ENCODE measurements around the gene NCKAP5. TPM values are rescaled to one million over a fixed set of nuclear protein-coding genes. Genes with fewer than 3 reads are reported as not detected.

Gene NCKAP5
- total RNA-seq, 1 experiment from 2014 or later, result 3.2 TPM

DNA sequence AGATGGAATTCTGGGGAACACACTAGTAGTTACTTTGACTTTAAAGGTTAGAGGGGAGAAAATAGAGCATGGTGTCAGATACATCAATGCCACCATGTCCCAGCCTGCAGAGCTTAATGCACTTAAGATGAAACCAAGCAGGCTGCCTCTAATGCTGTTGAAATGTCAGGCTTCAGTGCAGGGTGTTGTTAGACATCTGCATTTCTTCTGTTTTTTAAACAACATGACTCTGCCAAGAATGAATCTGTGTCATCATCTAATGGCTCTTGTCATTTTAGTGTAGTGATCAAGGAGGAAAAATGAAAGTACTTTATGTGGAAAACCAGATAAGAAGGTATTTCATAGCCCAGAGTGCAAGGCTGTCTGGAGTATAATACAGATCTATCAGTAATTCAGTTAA lies 928.1 kb downstream of the NCKAP5 start:
- Histone ChIP-seq H3K4me3 (ENCODE audit: low read length) (no peak overlapping the region), H4K20me1 (ENCODE audit: low read length) (no peaks in the 10 kb centered on the region; the same call in 1 of the 2 replicates), H2AFZ (ENCODE audit: low read length) (no peak overlapping the region), H3K9ac (ENCODE audit: low read length) (no peak overlapping the region), H3K9me3 (ENCODE audit: low read length) (no peaks in the 10 kb centered on the region), H3F3A (ENCODE audit: low read length, unreplicated experiment) (no peaks in the 10 kb centered on the region), H3K4me1 (ENCODE audit: insufficient read depth, low read length) (no peaks in the 10 kb centered on the region), H3K36me3 (ENCODE audit: low read depth, low read length) (no peaks in the 10 kb centered on the region), H3K27ac (ENCODE audit: low read length) (no peak overlapping the region), H3K79me2 (ENCODE audit: low read length) (0 out of 2 replicates have a peak, but pooled peaks cover 2% of the 10 kb centered on the region), H3K4me2 (ENCODE audit: low read length) (no peak overlapping the region), H3K27me3 (ENCODE audit: low read length) (no peaks in the 10 kb centered on the region), H3K9me2 (replicated peaks; ENCODE audit: low read length) (no peaks in the 10 kb centered on the region)
- TF ChIP-seq, protein P1, sequence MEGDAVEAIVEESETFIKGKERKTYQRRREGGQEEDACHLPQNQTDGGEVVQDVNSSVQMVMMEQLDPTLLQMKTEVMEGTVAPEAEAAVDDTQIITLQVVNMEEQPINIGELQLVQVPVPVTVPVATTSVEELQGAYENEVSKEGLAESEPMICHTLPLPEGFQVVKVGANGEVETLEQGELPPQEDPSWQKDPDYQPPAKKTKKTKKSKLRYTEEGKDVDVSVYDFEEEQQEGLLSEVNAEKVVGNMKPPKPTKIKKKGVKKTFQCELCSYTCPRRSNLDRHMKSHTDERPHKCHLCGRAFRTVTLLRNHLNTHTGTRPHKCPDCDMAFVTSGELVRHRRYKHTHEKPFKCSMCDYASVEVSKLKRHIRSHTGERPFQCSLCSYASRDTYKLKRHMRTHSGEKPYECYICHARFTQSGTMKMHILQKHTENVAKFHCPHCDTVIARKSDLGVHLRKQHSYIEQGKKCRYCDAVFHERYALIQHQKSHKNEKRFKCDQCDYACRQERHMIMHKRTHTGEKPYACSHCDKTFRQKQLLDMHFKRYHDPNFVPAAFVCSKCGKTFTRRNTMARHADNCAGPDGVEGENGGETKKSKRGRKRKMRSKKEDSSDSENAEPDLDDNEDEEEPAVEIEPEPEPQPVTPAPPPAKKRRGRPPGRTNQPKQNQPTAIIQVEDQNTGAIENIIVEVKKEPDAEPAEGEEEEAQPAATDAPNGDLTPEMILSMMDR (conservative IDR thresholded peaks at IDR 0.05; ENCODE audit: low read depth, low read length), result no peak
- TF ChIP-seq EZH2phosphoT487 (IDR thresholded peaks at IDR 0.05; ENCODE audit: borderline replicate concordance, low read length) (no peak), EZH2 (IDR thresholded peaks at IDR 0.05; ENCODE audit: low read length, unreplicated experiment) (no peak)
- CTCF ChIA-PET, result no interaction called here
- POLR2A ChIA-PET (ENCODE audit: unreplicated experiment), result no interaction called here
- intact Hi-C loops (cut with micrococcal nuclease), result no loop called here
- BruUV-seq (replicated peaks), result no TSS peak
- no peak for ATAC-seq
- no peak for DNase-seq

DNA sequence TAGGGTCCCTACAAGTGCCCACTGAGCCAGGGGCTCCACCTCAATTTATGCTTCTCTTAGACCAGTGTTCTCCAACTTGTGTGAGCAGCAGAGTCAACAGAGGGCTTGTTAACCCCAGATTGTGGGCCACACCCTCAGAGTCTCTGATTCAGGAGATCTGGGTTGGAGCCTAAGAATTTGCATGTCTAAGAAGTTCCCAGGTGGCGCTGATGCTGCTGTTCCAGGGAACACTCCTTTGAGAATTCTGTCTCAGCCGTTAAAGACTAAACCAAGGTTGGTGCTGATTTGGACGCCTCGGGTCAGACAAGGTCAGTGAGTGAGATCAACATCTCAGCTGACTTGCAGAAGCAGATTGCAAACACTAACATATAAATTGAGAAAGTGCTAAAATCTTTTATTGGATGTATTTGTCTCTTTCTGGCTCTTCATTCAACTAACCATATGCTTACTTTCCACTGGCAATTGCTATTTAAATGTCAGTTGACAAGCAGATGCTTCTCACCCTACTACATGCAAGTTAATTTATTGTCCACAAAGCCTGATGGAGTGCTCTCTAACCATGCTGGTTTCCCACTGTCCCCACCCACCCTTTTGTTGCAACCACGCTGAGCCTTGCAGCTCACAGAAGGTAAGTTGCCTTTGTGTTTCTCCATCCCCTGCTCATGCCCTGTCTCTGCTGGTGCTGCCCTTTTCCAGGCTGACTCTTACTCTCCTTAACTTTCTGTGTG lies 929.8 kb downstream of the NCKAP5 start:
- H2AFZ ChIP-seq (ENCODE audit: low read length), result no peak overlapping the region
- no peaks in the 10 kb centered on the region for H3F3A ChIP-seq (ENCODE audit: low read length, unreplicated experiment)
- peaks cover 6% of the 10 kb centered on the region; the same call in 1 of the 2 replicates for H3K79me2 ChIP-seq (ENCODE audit: low read length)
- H3K36me3 ChIP-seq (ENCODE audit: low read depth, low read length), result no peaks in the 10 kb centered on the region
- no peaks in the 10 kb centered on the region; the same call in 1 of the 2 replicates for H4K20me1 ChIP-seq (ENCODE audit: low read length)
- POLR2A ChIA-PET (ENCODE audit: unreplicated experiment), result no interaction called here
- H3K9me2 ChIP-seq (replicated peaks; ENCODE audit: low read length), result no peaks in the 10 kb centered on the region
- H3K9ac ChIP-seq (ENCODE audit: low read length), result no peak overlapping the region
- intact Hi-C loops (cut with micrococcal nuclease), result no loop called here
- CTCF ChIA-PET, result no interaction called here
- DNase-seq (no peak), ATAC-seq (no peak)
- H3K4me1 ChIP-seq (ENCODE audit: insufficient read depth, low read length), result no peaks in the 10 kb centered on the region
- H3K9me3 ChIP-seq (ENCODE audit: low read length), result no peaks in the 10 kb centered on the region
- H3K27ac ChIP-seq (ENCODE audit: low read length), result no peak overlapping the region
- no peaks in the 10 kb centered on the region for H3K27me3 ChIP-seq (ENCODE audit: low read length)
- no peak overlapping the region for H3K4me2 ChIP-seq (ENCODE audit: low read length)
- TF ChIP-seq, protein P1 (conservative IDR thresholded peaks at IDR 0.05; ENCODE audit: low read depth, low read length), result no peak
- no peak for TF ChIP-seq EZH2phosphoT487 (IDR thresholded peaks at IDR 0.05; ENCODE audit: borderline replicate concordance, low read length)
- no peak for TF ChIP-seq EZH2 (IDR thresholded peaks at IDR 0.05; ENCODE audit: low read length, unreplicated experiment)
- no peak overlapping the region for H3K4me3 ChIP-seq (ENCODE audit: low read length)
- no TSS peak for BruUV-seq (replicated peaks)

DNA sequence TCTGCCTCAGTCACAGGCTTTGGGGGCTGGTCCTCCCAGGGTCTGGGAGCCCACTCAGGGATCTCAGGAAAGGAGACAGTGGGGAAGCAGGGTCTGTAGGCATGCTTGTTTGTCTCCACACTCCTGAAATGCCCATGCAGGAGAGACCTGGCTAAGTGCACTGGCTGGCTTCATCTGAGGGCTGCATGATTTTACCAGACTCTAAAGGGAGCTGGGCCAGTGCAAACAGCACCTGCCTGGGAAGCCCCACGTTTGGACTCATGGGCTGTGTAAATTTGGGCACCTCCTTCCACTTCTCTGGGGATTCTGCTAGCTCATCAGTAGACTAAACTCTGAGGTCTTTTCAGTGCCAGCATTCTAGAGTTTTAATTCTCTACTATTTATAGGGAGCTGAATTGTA lies 931.9 kb downstream of the NCKAP5 start:
- no peak overlapping the region for H3K27ac ChIP-seq (ENCODE audit: low read length)
- H3K9ac ChIP-seq (ENCODE audit: low read length), result no peak overlapping the region
- no peaks in the 10 kb centered on the region for H3F3A ChIP-seq (ENCODE audit: low read length, unreplicated experiment)
- no peak overlapping the region for H3K4me2 ChIP-seq (ENCODE audit: low read length)
- H3K36me3 ChIP-seq (ENCODE audit: low read depth, low read length), result no peaks in the 10 kb centered on the region
- H3K27me3 ChIP-seq (ENCODE audit: low read length), result no peaks in the 10 kb centered on the region
- intact Hi-C loops (cut with micrococcal nuclease), result no loop called here
- ChIA-PET CTCF (no interaction called here), POLR2A (ENCODE audit: unreplicated experiment) (no interaction called here)
- TF ChIP-seq EZH2phosphoT487 (IDR thresholded peaks at IDR 0.05; ENCODE audit: borderline replicate concordance, low read length) (no peak), EZH2 (IDR thresholded peaks at IDR 0.05; ENCODE audit: low read length, unreplicated experiment) (no peak)
- TF ChIP-seq, protein P1 (conservative IDR thresholded peaks at IDR 0.05; ENCODE audit: low read depth, low read length), result no peak
- ATAC-seq (no peak), DNase-seq (no peak)
- H4K20me1 ChIP-seq (ENCODE audit: low read length), result no peaks in the 10 kb centered on the region
- H3K9me3 ChIP-seq (ENCODE audit: low read length), result no peaks in the 10 kb centered on the region
- H3K79me2 ChIP-seq (ENCODE audit: low read length), result peaks cover 19% of the 10 kb centered on the region; the same call in 1 of the 2 replicates
- BruUV-seq (replicated peaks), result no TSS peak
- H2AFZ ChIP-seq (ENCODE audit: low read length), result no peak overlapping the region
- H3K4me1 ChIP-seq (ENCODE audit: insufficient read depth, low read length), result peaks cover 8% of the 10 kb centered on the region
- H3K4me3 ChIP-seq (ENCODE audit: low read length), result no peak overlapping the region
- H3K9me2 ChIP-seq (replicated peaks; ENCODE audit: low read length), result no peaks in the 10 kb centered on the region

All from PC-3 (cell line).